H9 (cell line): ENCODE data around the gene TEX2. TPM values are rescaled to one million over a fixed set of nuclear protein-coding genes. Genes with fewer than 3 reads are reported as not detected.

Experiments used
- DNase-seq: peaks from one replicate; pipeline ENCODE4 v3.0.0-alpha.2; 2017
- H2AFZ ChIP-seq: one replicate; pipeline ENCODE4 v1.6.1; 2013; ENCODE audit warnings: mild to moderate bottlenecking, low read length, control low read depth, moderate library complexity
- H2AK5ac ChIP-seq: 2 replicates; pipeline ENCODE4 v1.6.1; 2013; ENCODE audit warnings: low read length, control low read depth, mixed read lengths; ENCODE audit not compliant: insufficient read length
- H2BK120ac ChIP-seq: one replicate; pipeline ENCODE4 v1.6.1; 2013; ENCODE audit warnings: low read depth, mild to moderate bottlenecking, low read length, control low read depth, inconsistent platforms; ENCODE audit not compliant: poor library complexity, severe bottlenecking
- H2BK12ac ChIP-seq: 2 replicates; pipeline ENCODE4 v1.6.1; 2013; ENCODE audit warnings: low read length, control low read depth, mixed read lengths, low read depth; ENCODE audit not compliant: insufficient read length
- H2BK15ac ChIP-seq: 2 replicates; pipeline ENCODE4 v1.6.1; 2013; ENCODE audit warnings: low read depth, low read length, control low read depth
- H2BK20ac ChIP-seq: one replicate; pipeline ENCODE4 v1.6.1; 2013; ENCODE audit warnings: low read depth, mild to moderate bottlenecking, low read length, control low read depth, inconsistent platforms; ENCODE audit not compliant: poor library complexity, severe bottlenecking
- H2BK5ac ChIP-seq: 2 replicates; pipeline ENCODE4 v1.6.1; 2013; ENCODE audit warnings: low read length, control low read depth, mixed read lengths; ENCODE audit not compliant: insufficient read length
- H3K14ac ChIP-seq: 2 replicates; pipeline ENCODE4 v1.6.1; 2013; ENCODE audit warnings: low read length, control low read depth; ENCODE audit not compliant: insufficient read depth
- H3K18ac ChIP-seq: 2 replicates; pipeline ENCODE4 v1.6.1; 2013; ENCODE audit warnings: low read depth, mild to moderate bottlenecking, mixed read lengths, low read length, control low read depth; ENCODE audit not compliant: insufficient read length
- H3K23ac ChIP-seq: 2 replicates; pipeline ENCODE4 v1.6.1; 2013; ENCODE audit warnings: low read length, control low read depth, mixed read lengths, low read depth; ENCODE audit not compliant: insufficient read length
- H3K23me2 ChIP-seq: 2 replicates; pipeline ENCODE4 v1.6.1; 2013; ENCODE audit warnings: low read depth, mild to moderate bottlenecking, mixed read lengths, low read length, control low read depth; ENCODE audit not compliant: insufficient read length, poor library complexity, severe bottlenecking
- H3K27ac ChIP-seq: 2 replicates; pipeline ENCODE4 v1.5.1; 2013; ENCODE audit warnings: low read length, control low read depth, mixed read lengths, low read depth; ENCODE audit not compliant: insufficient read length
- H3K27me3 ChIP-seq: 2 replicates; pipeline ENCODE4 v1.6.1; 2013; ENCODE audit warnings: low read length, control low read depth, inconsistent platforms; ENCODE audit not compliant: insufficient read depth
- H3K4ac ChIP-seq: 2 replicates; pipeline ENCODE4 v1.6.1; 2013; ENCODE audit warnings: low read depth, mild to moderate bottlenecking, control low read depth, inconsistent platforms, low read length, moderate library complexity
- H3K4me1 ChIP-seq: 2 replicates; pipeline ENCODE4 v1.6.1; 2013; ENCODE audit warnings: low read length, control low read depth, inconsistent platforms; ENCODE audit not compliant: insufficient read depth
- H3K4me2 ChIP-seq: 2 replicates; pipeline ENCODE4 v1.6.1; 2013; ENCODE audit warnings: low read length, control low read depth, mixed read lengths; ENCODE audit not compliant: insufficient read length, insufficient read depth
- H3K56ac ChIP-seq: 2 replicates; pipeline ENCODE4 v1.6.1; 2013; ENCODE audit warnings: low read depth, mild to moderate bottlenecking, mixed read lengths, low read length, control low read depth; ENCODE audit not compliant: insufficient read length
- H3K79me1 ChIP-seq: 2 replicates; pipeline ENCODE4 v1.6.1; 2013; ENCODE audit warnings: low read depth, mild to moderate bottlenecking, moderate library complexity, low read length, control low read depth, inconsistent platforms; ENCODE audit not compliant: insufficient read depth, poor library complexity, severe bottlenecking
- H3K79me2 ChIP-seq: 2 replicates; pipeline ENCODE4 v1.6.1; 2013; ENCODE audit warnings: low read length, control low read depth, inconsistent platforms; ENCODE audit not compliant: insufficient read depth
- H3K9ac ChIP-seq: 2 replicates; pipeline ENCODE4 v1.6.1; 2013; ENCODE audit warnings: low read length, control low read depth, mixed read lengths; ENCODE audit not compliant: insufficient read length; ENCODE audit errors: extremely low read depth
- H3K9me3 ChIP-seq: one replicate; pipeline ENCODE4 v1.6.1; 2013; ENCODE audit warnings: low read depth, low read length, inconsistent platforms; ENCODE audit not compliant: control insufficient read depth
- H3T11ph ChIP-seq: one replicate; pipeline ENCODE4 v1.6.1; 2013; ENCODE audit warnings: mild to moderate bottlenecking, low read length, control low read depth, inconsistent platforms
- H4K20me1 ChIP-seq: one replicate; pipeline ENCODE4 v1.6.1; 2013; ENCODE audit not compliant: control insufficient read depth, insufficient read length, insufficient read depth
- H4K5ac ChIP-seq: 2 replicates; pipeline ENCODE4 v1.6.1; 2013; ENCODE audit warnings: low read depth, mild to moderate bottlenecking, mixed read lengths, low read length, control low read depth; ENCODE audit not compliant: insufficient read length
- H4K8ac ChIP-seq: replicated peaks from 2 replicates; pipeline ENCODE4 v1.6.1; 2013; ENCODE audit warnings: low read length, control low read depth, mixed read lengths, low read depth; ENCODE audit not compliant: insufficient read length
- H4K91ac ChIP-seq: 2 replicates; pipeline ENCODE4 v1.6.1; 2013; ENCODE audit warnings: low read depth, mild to moderate bottlenecking, moderate library complexity, mixed read lengths, low read length, control low read depth; ENCODE audit not compliant: insufficient read length
- H3K27ac Mint-ChIP-seq, 3 experiments: 2 replicates in 2 of 3; 3 replicates in 1 of 3; pipeline ENCODE4 v1.8.0; 2020 to 2021; ENCODE audit warnings: mixed read lengths in 3 of 3, mild to moderate bottlenecking in 1 of 3, moderate library complexity in 1 of 3
- H3K27me3 Mint-ChIP-seq: 2 replicates; pipeline ENCODE4 v1.8.0; 2021; ENCODE audit warnings: low read depth, mild to moderate bottlenecking, moderate library complexity, mixed read lengths
- H3K36me3 Mint-ChIP-seq, 3 experiments: 2 replicates in 2 of 3; 3 replicates in 1 of 3; pipeline ENCODE4 v1.8.0; 2020 to 2021; ENCODE audit warnings: low read depth in 3 of 3, mixed read lengths in 3 of 3; ENCODE audit not compliant: insufficient read depth in 1 of 3
- H3K4me1 Mint-ChIP-seq, 2 experiments: 2 replicates each; pipeline ENCODE4 v1.8.0; 2020; ENCODE audit warnings: mixed read lengths in 2 of 2
- H3K4me3 Mint-ChIP-seq, 2 experiments: 2 replicates in 1 of 2; 3 replicates in 1 of 2; pipeline ENCODE4 v1.8.0; 2020 to 2021; ENCODE audit warnings: mild to moderate bottlenecking in 2 of 2, mixed read lengths in 2 of 2, moderate library complexity in 1 of 2
- H3K9me3 Mint-ChIP-seq, 2 experiments: 2 replicates in 1 of 2; 3 replicates in 1 of 2; pipeline ENCODE4 v1.8.0; 2020; ENCODE audit warnings: mild to moderate bottlenecking in 2 of 2, mixed read lengths in 2 of 2, moderate library complexity in 1 of 2
- WGBS: extraction: QIAGEN DNeasy Blood & Tissue Kit; methylation state at CpG from one replicate; pipeline ENCODE4 v1.1.7; 2013; ENCODE audit warnings: missing lambda C conversion rate, low lambda C conversion rate, mixed read lengths; ENCODE audit not compliant: insufficient read length; ENCODE audit errors: extremely low coverage; 5-methylcytosine and 5-hydroxymethylcytosine counted together
- total RNA-seq: library from RNA; stranded (reverse); gene quantifications from 2 replicates; pipeline ENCODE4 v1.2.1, GENCODE V29; 2021
- TF ChIP-seq, protein P1 (sequence below): fragments of 200-600 bp; sonication (generic); conservative IDR thresholded peaks from 3 replicates; pipeline ENCODE4 v1.8.0; 2021; ENCODE audit warnings: antibody characterized with exemption, mild to moderate bottlenecking

TEX2 gene
- total RNA-seq, 1 experiment from 2014 or later = 12.2 TPM

DNA sequence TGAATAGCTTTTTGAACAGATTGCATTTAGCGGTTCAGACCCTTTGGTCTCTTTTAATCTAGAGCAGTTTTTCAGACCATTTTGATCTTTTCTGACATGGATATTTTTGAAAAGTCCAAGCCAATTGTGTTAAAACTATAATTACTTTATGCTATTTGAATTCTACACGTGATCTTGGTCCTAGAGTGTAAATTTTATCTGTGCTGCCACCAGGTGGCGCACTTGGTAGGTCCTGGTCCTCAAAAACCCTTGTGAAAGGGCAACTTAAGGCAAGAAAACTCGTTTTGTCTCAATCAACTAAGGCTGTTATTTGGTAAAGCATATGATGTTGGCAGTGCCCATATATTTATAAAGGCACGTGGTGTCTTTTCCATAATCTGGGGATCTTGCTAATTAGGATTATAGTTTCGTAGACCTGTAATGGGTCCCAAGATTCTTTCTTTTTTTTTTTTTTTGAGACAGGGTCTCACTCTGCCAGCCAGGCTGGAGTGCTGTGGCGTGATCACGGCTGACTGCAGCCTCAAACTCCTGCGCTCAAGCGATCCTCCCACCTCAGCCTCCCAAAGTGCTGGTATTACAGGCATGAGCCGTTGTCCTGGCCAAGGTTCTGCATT, 43.9 kb upstream of the TEX2 start:
- Histone ChIP-seq H3T11ph (no peak overlapping the region), H4K20me1 (no peaks in the 10 kb centered on the region), H3K23ac (no peak overlapping the region), H4K91ac (no peak overlapping the region), H2BK5ac (no peak overlapping the region), H3K4me2 (no peak overlapping the region), H3K9ac (no peak overlapping the region), H2BK12ac (no peak overlapping the region), H2AK5ac (no peak overlapping the region), H3K4me1 (no peaks in the 10 kb centered on the region), H3K18ac (no peak overlapping the region), H3K23me2 (no peaks in the 10 kb centered on the region), H2AFZ (no peak overlapping the region), H3K27ac (no peak overlapping the region), H3K14ac (no peak overlapping the region), H2BK20ac (no peak overlapping the region), H4K5ac (no peak overlapping the region), H3K4ac (no peak overlapping the region), H3K9me3 (no peaks in the 10 kb centered on the region), H4K8ac (no peak overlapping the region), H3K27me3 (no peaks in the 10 kb centered on the region), H3K79me1 (no peaks in the 10 kb centered on the region), H2BK15ac (no peak overlapping the region), H3K56ac (no peak overlapping the region), H3K79me2 (no peaks in the 10 kb centered on the region), H2BK120ac (no peak overlapping the region)
- no peak overlapping the region for H3K4me3 Mint-ChIP-seq
- DNase-seq = peak; percentile 70
- TF ChIP-seq, protein P1, sequence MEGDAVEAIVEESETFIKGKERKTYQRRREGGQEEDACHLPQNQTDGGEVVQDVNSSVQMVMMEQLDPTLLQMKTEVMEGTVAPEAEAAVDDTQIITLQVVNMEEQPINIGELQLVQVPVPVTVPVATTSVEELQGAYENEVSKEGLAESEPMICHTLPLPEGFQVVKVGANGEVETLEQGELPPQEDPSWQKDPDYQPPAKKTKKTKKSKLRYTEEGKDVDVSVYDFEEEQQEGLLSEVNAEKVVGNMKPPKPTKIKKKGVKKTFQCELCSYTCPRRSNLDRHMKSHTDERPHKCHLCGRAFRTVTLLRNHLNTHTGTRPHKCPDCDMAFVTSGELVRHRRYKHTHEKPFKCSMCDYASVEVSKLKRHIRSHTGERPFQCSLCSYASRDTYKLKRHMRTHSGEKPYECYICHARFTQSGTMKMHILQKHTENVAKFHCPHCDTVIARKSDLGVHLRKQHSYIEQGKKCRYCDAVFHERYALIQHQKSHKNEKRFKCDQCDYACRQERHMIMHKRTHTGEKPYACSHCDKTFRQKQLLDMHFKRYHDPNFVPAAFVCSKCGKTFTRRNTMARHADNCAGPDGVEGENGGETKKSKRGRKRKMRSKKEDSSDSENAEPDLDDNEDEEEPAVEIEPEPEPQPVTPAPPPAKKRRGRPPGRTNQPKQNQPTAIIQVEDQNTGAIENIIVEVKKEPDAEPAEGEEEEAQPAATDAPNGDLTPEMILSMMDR = peak; percentile 91
- peaks cover 0 to 2% of the 10 kb centered on the region in 2 experiments; a peak in 1 of 5 replicates for H3K9me3 Mint-ChIP-seq
- no CpG with 5 or more reads among the region's 11 CpGs for WGBS
- no peaks in the 10 kb centered on the region for H3K4me1 Mint-ChIP-seq
- no peaks in the 10 kb centered on the region for H3K36me3 Mint-ChIP-seq
- H3K27ac Mint-ChIP-seq = no peak overlapping the region
- no peaks in the 10 kb centered on the region for H3K27me3 Mint-ChIP-seq
